ENCODE measurements around the gene CITED1.

GRCh38 chrX:72346302-72346949 lies 40.7 kb upstream of the CITED1 start:
- TF ChIP-seq, protein P1, sequence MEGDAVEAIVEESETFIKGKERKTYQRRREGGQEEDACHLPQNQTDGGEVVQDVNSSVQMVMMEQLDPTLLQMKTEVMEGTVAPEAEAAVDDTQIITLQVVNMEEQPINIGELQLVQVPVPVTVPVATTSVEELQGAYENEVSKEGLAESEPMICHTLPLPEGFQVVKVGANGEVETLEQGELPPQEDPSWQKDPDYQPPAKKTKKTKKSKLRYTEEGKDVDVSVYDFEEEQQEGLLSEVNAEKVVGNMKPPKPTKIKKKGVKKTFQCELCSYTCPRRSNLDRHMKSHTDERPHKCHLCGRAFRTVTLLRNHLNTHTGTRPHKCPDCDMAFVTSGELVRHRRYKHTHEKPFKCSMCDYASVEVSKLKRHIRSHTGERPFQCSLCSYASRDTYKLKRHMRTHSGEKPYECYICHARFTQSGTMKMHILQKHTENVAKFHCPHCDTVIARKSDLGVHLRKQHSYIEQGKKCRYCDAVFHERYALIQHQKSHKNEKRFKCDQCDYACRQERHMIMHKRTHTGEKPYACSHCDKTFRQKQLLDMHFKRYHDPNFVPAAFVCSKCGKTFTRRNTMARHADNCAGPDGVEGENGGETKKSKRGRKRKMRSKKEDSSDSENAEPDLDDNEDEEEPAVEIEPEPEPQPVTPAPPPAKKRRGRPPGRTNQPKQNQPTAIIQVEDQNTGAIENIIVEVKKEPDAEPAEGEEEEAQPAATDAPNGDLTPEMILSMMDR (conservative IDR thresholded peaks at IDR 0.05; ENCODE audit: low read depth, low read length) = no peak
- TF ChIP-seq RFX5 (IDR thresholded peaks at IDR 0.05; ENCODE audit: low read depth, low read length) (no peak), POLR2A (IDR thresholded peaks at IDR 0.05; ENCODE audit: low read depth, low read length) (no peak)
